IgD-negative memory B cell (primary cell): ENCODE results near the gene MRGPRX2. TPM values are rescaled to one million over a fixed set of nuclear protein-coding genes. Genes with fewer than 3 reads are reported as not detected.

Experiments
- H3K27ac Mint-ChIP-seq, 3 donors: one replicate each; pipeline ENCODE4 v1.8.0; 2020 to 2022; ENCODE audit warnings: mild to moderate bottlenecking in 3 of 3, mixed read lengths in 3 of 3, moderate library complexity in 1 of 3
- H3K27me3 Mint-ChIP-seq: one replicate; pipeline ENCODE4 v1.8.0; 2021; ENCODE audit warnings: mixed read lengths
- H3K36me3 Mint-ChIP-seq: one replicate; pipeline ENCODE4 v1.8.0; 2020; ENCODE audit warnings: mild to moderate bottlenecking, mixed read lengths
- H3K4me1 Mint-ChIP-seq, 3 donors: one replicate each; pipeline ENCODE4 v1.8.0; 2020 to 2022; ENCODE audit warnings: mixed read lengths in 3 of 3, mild to moderate bottlenecking in 1 of 3
- H3K4me3 Mint-ChIP-seq, 4 donors: one replicate each; pipeline ENCODE4 v1.8.0; 2020 to 2022; ENCODE audit warnings: mild to moderate bottlenecking in 4 of 4, mixed read lengths in 4 of 4, moderate library complexity in 3 of 4
- H3K9me3 Mint-ChIP-seq, 3 donors: one replicate each; pipeline ENCODE4 v1.8.0; 2020 to 2021; ENCODE audit warnings: mixed read lengths in 3 of 3, mild to moderate bottlenecking in 1 of 3
- polyA plus RNA-seq: library from polyadenylated mRNA; unstranded; fragments of 300-500 nt; fragmentation: Illumina TruSeq; gene quantifications from one replicate; pipeline ENCODE4 v1.2.3, GENCODE V29; 2021

Gene MRGPRX2
- polyA plus RNA-seq, 1 donor from 2014 or later: not detected

DNA sequence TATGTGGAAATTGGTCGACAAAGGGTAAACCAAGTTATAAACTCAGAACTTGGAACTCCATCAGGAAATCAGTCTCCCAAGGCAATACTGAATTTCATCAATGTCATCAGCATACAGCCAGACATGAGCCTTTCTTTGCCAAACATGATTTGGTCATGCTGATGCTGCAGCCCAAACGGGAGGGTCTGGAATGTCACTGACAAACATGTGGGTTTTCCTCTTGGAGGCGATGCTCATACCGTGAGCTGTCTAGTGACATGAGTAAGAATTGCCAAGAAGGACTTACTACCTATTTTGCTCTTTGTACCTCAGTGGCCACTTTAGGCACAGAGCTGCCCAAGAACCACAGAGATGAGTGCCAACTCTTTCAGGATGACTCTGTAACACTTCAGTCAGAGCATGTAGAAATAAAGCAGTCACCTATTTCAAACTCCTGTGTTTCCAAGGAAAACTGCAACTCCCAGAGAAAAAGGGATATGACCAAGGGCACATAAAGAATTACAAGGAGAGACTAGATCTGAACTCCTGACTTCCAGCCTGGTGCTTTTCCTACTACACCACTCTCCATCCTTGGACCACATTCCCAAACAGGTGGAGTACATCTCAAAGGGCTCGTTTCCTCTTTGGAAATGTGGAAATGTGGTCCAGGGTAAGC is 24.3 kb upstream of the MRGPRX2 start:
- Mint-ChIP-seq H3K27ac (no peak overlapping the region), H3K4me3 (no peak overlapping the region), H3K36me3 (peaks cover 1% of the 10 kb centered on the region), H3K4me1 (no peaks in the 10 kb centered on the region), H3K9me3 (peaks cover 1 to 6% (median 2%) of the 10 kb centered on the region in 3 donors), H3K27me3 (peaks cover 12% of the 10 kb centered on the region)

DNA sequence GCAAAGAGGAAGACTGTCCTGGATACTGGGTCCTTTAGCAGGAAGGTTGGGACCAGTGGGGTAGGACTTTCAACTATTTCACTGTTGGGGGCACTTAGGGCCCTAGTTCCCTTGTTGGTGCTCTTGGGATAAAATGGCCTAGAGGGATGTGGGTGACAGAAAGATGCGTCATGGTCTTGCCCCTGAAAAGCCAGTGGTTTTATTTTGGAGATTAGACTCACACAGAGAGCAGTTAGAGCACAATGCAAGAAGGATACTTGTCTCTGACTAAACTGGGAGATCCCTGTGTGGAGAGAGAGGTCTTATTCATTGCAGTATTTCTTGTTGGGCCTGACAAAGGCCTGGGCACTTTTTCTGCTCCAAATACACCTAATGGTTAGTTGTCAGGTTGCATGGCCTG is 22.6 kb upstream of the MRGPRX2 start:
- Mint-ChIP-seq H3K4me3 (no peak overlapping the region), H3K9me3 (peaks cover 1 to 6% (median 2%) of the 10 kb centered on the region in 3 donors), H3K36me3 (peaks cover 1% of the 10 kb centered on the region), H3K27ac (no peak overlapping the region), H3K4me1 (no peaks in the 10 kb centered on the region), H3K27me3 (peaks cover 11% of the 10 kb centered on the region)

DNA sequence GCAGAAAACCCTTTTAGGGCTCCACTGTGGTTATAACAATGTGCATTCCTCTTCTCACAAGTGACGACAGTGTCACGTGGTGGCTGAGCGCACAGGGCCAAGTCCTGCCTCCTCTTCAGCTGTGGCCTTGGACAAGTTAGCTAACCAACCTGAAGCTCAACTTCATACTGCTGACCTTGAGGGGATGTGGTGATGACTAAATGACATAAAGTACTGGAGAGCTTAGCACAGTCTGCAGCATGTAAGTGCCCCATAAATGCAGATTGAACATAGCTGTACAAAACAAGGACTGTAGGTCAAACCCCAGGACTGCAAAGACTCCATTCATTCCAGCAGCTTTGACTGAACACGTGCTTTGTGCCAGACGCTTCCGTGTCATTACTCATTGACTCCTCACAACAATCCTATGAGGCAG is 20.1 kb upstream of the MRGPRX2 start:
- Mint-ChIP-seq H3K36me3 (peaks cover 1% of the 10 kb centered on the region), H3K4me3 (no peak overlapping the region), H3K27ac (no peak overlapping the region), H3K4me1 (peaks cover 0 to 2% (median 0%) of the 10 kb centered on the region in 3 donors), H3K27me3 (peaks cover 11% of the 10 kb centered on the region), H3K9me3 (no peaks in the 10 kb centered on the region)

DNA sequence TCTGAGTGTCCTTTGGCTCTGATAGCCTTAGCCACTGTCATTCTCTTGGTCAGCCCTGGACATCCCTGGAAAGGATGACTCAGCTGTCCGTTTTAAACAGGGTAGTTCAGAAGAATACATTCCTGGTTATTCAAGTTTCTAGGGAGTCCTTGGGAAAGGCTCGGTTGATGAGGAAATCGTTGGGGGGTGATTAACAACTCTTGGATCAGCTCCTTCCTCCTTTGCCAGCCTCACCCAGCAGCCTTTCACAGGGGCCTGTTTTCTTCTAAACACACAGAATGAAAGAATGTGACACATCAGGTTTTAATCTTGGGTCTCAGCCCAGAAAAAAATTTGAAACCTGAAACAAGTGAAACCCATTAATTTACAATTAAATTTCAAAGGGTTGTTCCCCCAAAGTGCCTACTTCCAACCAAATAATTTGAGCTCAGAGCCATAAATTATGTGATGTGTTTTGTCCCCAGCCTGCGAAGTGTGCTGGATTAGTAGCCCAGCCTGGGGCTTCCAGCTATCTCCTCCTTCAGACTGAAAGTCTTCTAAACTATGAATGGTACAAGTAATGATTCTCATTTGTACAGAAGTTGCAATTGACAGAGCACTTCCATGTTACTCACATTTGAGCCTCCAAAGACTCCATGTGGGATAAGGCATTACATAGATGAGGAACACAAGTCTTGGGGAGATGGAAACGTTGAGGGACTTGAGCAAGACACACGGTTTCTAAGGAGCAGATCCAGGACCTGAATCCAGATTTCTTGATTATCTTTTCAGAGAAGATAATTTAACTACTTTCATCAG is 19.3 kb upstream of the MRGPRX2 start:
- no peak overlapping the region for H3K4me3 Mint-ChIP-seq
- H3K27ac Mint-ChIP-seq: no peak overlapping the region
- H3K36me3 Mint-ChIP-seq: peaks cover 1% of the 10 kb centered on the region
- peaks cover 11% of the 10 kb centered on the region for H3K27me3 Mint-ChIP-seq
- peaks cover 0 to 2% (median 0%) of the 10 kb centered on the region in 3 donors for H3K4me1 Mint-ChIP-seq
- no peaks in the 10 kb centered on the region for H3K9me3 Mint-ChIP-seq

DNA sequence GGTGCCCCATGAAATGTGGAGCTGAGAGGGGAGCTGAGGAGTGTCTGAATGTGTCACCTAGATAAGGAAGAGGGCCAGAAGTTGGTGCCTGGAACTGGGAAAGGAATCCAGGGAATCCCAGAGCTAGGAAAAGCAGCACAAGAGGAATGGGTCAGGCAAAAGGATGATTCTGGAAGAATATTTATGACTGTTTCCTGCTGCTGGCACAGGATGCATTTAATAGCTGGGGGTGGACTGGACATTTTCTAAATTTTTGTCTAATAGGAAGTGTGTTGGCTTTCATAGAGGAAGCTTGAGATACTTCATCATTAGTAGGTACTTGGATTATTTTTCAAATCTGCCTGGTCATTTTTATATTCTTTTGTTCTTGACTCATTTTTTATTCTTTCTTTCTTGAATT is 17.4 kb upstream of the MRGPRX2 start:
- Mint-ChIP-seq H3K36me3 (peaks cover 1% of the 10 kb centered on the region), H3K4me3 (no peak overlapping the region), H3K27me3 (peaks cover 11% of the 10 kb centered on the region), H3K27ac (peak overlapping the region in 1 of 3 donors; percentile 11), H3K4me1 (peaks cover 0 to 2% (median 0%) of the 10 kb centered on the region in 3 donors), H3K9me3 (no peaks in the 10 kb centered on the region)

DNA sequence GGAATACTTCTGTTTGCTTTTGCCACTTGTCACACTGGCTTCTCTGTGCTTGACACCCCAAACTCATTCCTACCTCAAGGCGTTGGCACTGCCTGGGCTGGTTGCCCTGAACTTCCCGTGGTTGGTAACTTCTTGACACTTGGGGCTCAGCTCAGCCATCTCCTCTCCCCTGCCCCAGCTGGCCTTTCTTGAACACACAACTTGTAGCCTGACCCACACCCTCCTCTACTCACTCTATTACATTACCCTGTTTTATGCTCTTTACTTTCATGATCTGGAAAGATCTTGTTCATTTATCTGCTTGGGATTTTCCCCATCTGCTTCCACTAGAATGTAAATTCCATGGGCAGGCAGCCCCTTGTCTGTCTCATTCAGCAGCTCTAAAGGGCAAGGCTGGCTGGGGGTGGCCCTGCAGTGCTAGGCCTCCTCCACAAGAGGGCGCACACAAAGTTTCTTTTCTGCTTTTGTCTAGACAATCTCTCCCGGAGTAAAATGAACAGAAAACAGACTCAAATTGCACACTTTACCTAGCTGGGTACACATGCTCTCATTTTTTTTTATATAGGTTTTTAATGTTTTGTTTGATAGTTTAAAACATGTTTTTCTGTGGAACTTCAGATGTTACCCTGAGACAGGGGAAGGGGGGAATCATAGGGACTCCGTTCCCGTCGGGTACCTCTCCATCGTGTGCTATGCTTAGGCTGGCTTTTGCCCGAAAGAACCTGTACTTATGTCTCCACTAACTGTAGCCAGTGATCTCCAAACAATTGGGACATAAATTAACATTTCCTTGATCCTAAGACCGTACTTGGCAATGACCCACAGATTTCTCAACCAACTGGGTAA is 16.4 kb upstream of the MRGPRX2 start:
- no peaks in the 10 kb centered on the region for H3K9me3 Mint-ChIP-seq
- peaks cover 1% of the 10 kb centered on the region for H3K36me3 Mint-ChIP-seq
- no peak overlapping the region for H3K27ac Mint-ChIP-seq

DNA sequence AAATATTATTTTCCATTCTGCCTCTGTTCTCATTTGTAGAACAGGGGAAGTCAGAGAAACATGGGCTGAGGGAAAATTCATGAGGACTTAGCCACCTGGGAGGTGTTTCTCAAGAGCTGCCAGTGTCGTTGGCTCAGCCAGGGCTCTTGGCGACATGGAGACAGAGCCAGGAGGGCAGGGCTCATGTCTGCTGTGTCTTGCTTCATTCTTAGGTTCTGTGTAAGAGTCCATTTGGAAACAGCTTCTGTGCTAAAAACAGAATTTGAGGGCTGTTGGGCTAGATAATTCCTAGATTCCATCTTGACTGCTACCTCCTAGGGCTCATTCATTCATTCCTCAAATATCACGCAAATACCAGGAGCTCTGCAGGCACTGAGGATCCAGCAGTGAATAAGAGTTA is 15.1 kb upstream of the MRGPRX2 start:
- peaks cover 3% of the 10 kb centered on the region for H3K36me3 Mint-ChIP-seq
- H3K4me1 Mint-ChIP-seq: peaks cover 0 to 4% (median 2%) of the 10 kb centered on the region in 3 donors
- no peak overlapping the region for H3K27ac Mint-ChIP-seq
- H3K27me3 Mint-ChIP-seq: peaks cover 11% of the 10 kb centered on the region
- no peaks in the 10 kb centered on the region for H3K9me3 Mint-ChIP-seq
- H3K4me3 Mint-ChIP-seq: no peak overlapping the region

More for the DNA sequence above, 16.4 kb upstream of the MRGPRX2 start:
- peaks cover 0 to 2% (median 0%) of the 10 kb centered on the region in 3 donors for H3K4me1 Mint-ChIP-seq
- H3K27me3 Mint-ChIP-seq: peaks cover 11% of the 10 kb centered on the region
- no peak overlapping the region for H3K4me3 Mint-ChIP-seq

DNA sequence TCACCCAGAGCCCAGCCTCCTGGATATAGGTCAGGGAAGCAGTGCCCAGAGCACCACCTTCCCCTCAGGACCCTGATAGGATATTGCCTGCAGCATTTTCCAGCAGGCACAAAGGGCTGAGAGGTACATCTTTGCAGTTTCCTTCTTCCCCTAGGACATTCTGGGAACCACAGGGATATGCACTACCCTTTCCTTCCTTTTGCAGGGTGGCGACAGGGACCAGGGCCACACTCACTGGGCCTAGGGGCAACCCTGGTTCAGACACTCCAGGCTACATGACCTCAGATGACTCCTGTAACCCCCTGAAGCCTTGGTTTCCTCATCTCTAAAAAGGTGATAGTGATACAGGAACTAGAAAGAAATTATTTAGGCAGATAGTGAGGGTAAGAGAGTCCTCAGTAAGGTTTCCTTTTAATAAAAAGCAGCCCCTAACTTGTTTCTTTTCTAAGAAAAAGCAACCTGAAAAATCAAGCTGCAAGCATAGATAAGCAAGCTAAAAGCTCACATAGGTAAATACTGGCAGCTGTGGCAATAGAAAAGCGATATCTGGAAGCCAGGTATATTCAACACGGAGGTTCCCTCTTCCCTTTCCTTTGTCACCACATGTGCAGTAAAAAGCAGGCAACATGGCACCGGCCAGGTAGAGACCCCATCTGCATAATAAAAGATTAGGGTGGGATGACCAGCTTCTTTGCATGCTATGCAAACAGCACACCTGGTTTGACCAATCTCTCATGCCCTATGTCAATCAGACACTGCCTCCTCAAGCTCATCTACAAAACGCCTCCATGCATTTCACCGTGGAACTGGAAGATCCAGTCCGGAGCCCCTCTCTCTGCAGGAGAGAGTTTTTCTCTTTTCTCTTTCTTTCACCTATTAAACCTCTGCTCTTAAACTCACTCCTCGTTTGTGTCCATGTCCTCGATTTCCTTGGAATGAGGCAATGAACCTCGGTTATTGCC is 13.2 kb upstream of the MRGPRX2 start:
- Mint-ChIP-seq H3K9me3 (peaks cover 4 to 5% (median 4%) of the 10 kb centered on the region in 3 donors), H3K27me3 (peaks cover 7% of the 10 kb centered on the region), H3K36me3 (peaks cover 3% of the 10 kb centered on the region), H3K4me3 (no peak overlapping the region), H3K4me1 (peaks cover 0 to 4% (median 2%) of the 10 kb centered on the region in 3 donors), H3K27ac (no peak overlapping the region)

DNA sequence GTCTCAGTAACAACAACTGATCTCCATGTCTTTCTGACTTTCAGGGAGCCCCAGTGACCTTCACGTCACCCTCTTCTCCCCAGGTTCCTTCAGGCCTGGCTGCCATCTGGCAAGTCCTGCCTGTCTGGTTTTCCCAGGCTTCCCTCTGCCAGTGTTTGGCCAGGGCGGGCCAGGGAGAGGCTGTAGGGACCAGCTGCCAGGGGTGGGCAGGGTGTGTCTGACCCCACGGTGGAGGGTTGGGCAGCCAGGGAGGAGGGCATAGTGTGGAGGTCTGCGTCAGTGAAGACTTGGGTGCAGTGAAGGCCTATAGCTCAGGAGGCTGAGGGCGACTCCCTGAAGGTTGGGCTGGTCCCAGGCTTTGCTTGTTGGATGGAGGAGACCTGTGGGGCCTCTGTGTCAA is 11.9 kb upstream of the MRGPRX2 start:
- Mint-ChIP-seq H3K4me3 (no peak overlapping the region), H3K27ac (no peak overlapping the region), H3K27me3 (peaks cover 6% of the 10 kb centered on the region), H3K36me3 (peaks cover 3% of the 10 kb centered on the region), H3K4me1 (peaks cover 0 to 4% (median 2%) of the 10 kb centered on the region in 3 donors), H3K9me3 (peaks cover 7 to 13% (median 10%) of the 10 kb centered on the region in 3 donors)

DNA sequence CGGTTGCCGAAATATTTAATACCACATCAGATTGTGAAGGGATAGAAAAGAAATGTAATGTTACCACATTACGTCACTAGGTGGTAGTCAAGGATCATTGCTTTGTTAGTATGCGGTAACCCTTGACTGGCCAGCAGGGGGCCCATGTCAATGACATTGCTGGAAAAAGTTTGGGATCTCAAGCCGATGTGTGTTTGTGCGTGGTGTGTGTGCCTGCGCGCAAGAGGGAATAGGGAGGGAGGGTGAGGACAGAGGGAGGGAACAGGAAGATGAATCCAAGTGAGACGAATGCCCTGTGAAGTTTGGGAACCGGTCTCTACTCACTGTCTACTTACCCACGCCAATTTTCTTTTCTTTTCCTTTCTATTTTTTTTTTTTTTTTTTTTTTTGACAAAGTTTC is 10.7 kb upstream of the MRGPRX2 start:
- Mint-ChIP-seq H3K4me1 (peaks cover 0 to 2% (median 2%) of the 10 kb centered on the region in 3 donors), H3K36me3 (peaks cover 3% of the 10 kb centered on the region), H3K27ac (no peak overlapping the region), H3K27me3 (peaks cover 7% of the 10 kb centered on the region), H3K4me3 (peak overlapping the region in 2 of 4 donors; percentile 16 to 63), H3K9me3 (peaks cover 7 to 13% (median 10%) of the 10 kb centered on the region in 3 donors)

DNA sequence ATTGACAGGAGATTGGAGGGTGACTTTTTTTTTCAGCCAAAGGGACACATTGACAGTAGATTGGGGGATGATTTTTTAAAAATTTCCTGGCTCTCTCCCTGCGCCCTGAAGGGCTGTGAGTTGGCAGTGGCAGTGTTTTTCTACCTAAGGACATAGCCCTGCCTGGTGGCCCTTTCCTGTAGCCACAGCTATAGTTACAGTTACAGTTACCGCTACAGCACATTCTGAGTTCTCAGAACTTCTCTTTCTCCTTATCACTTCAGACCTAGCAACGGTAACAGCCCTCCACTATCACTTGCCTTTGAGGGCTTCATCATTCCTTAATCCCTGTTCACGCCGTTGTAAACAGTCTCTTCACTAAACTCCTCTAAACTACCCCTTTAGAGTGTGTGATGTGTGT is 684 bp downstream of the MRGPRX2 start:
- Mint-ChIP-seq H3K9me3 (no peaks in the 10 kb centered on the region), H3K4me1 (no peaks in the 10 kb centered on the region), H3K36me3 (no peaks in the 10 kb centered on the region), H3K27me3 (peaks cover 3% of the 10 kb centered on the region), H3K27ac (no peak overlapping the region), H3K4me3 (no peak overlapping the region)

DNA sequence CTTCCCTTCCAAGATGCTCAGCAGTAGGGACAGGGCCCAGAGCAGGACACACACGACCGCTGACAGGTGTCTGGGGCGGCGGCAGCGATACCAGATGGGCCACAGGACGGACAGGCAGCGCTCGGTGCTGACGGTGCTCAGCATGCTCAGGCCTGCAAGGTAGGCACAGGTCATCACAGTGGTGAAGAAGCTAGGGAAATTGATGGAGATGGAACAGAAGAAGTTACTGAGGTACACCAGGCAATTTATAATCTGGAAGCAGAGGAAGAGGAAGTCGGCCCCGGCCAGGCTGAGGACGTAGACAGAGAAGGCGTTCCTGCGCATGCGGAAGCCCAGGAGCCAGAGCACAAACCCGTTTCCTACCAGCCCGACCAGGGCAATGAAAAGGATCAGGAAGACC is 4.6 kb downstream of the MRGPRX2 start:
- Mint-ChIP-seq H3K27ac (no peak overlapping the region), H3K4me3 (no peak overlapping the region), H3K4me1 (no peaks in the 10 kb centered on the region), H3K27me3 (peaks cover 3% of the 10 kb centered on the region), H3K36me3 (no peaks in the 10 kb centered on the region), H3K9me3 (peaks cover 0 to 11% (median 2%) of the 10 kb centered on the region in 3 donors)

DNA sequence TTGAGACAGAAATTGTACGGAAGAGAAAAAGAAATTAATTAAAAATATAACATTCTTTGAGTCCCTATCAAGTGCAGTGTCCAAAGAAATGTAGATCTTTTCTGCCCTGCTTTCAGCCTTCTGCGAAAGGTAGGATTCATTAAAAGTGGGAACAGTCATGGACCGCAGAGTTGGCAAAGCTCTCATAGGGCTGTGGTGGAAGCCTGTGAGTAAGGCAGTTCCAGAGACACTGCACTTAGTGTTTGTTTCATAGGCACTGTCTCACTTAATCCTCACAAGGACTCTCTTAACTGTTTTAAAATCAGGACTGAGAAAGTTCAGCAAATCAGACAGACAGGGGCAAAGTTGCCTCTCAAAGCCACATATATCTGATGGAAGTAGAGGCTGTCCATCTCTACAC is 5.5 kb downstream of the MRGPRX2 start:
- Mint-ChIP-seq H3K27me3 (peaks cover 3% of the 10 kb centered on the region), H3K4me3 (no peak overlapping the region), H3K27ac (no peak overlapping the region), H3K36me3 (no peaks in the 10 kb centered on the region), H3K9me3 (peaks cover 0 to 15% (median 2%) of the 10 kb centered on the region in 3 donors), H3K4me1 (no peaks in the 10 kb centered on the region)

DNA sequence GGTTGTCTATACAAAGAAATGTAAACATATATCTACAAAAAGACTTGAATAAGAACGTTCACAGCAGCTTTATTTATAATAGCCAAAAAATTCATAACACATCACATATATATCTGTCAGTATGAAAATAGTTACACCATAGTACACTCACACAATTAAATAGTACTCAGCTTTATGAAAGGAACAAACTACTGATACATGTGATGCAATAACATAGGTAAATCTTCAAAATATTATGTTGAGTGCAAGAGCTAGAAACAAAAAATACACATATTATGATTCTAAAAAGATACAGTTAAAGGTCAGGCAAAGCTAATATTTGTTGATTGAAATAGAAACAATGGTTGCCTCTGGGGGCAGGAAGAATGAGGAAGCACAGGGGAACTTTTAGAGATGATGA is 6.6 kb downstream of the MRGPRX2 start:
- Mint-ChIP-seq H3K36me3 (no peaks in the 10 kb centered on the region), H3K9me3 (peaks cover 0 to 20% (median 4%) of the 10 kb centered on the region in 3 donors), H3K27me3 (peaks cover 3% of the 10 kb centered on the region), H3K4me3 (no peak overlapping the region), H3K27ac (no peak overlapping the region), H3K4me1 (no peaks in the 10 kb centered on the region)
